OCI-LY7 (cell line): ENCODE data around the gene SAC3D1.
"Not testable (repeated sequence)": the region's sequence is repeated elsewhere in the genome, so short reads cannot be mapped to it uniquely, and the experiment has no call there.

Experiments
- CTCF ChIP-seq: fragments of 200-600 bp; sonication (generic); conservative IDR thresholded peaks from 2 replicates; pipeline ENCODE4 v1.5.1; 2014; ENCODE audit warnings: mild to moderate bottlenecking, antibody characterized with exemption, low read length, moderate library complexity, mixed read lengths
- EZH2phosphoT487 ChIP-seq: fragments of 200-600 bp; sonication (generic); IDR thresholded peaks from 2 replicates; pipeline ENCODE4 v1.6.1; 2018; ENCODE audit warnings: low read depth, borderline replicate concordance, mild to moderate bottlenecking, mixed run types, antibody characterized with exemption, low read length, moderate library complexity, mixed read lengths

GRCh38 chr11:65023502-65023901 lies 17.5 kb upstream of the SAC3D1 start:
- TF ChIP-seq CTCF, EZH2phosphoT487: not testable (repeated sequence)
